Measurements from ENCODE around the gene SLC2A3.
A peak's percentile ranks its signal among the peaks of the same experiment; 100 is the strongest.
"Not testable (repeated sequence)": the region's sequence is repeated elsewhere in the genome, so short reads cannot be mapped to it uniquely, and the experiment has no call there.

SLC2A3 gene

DNA sequence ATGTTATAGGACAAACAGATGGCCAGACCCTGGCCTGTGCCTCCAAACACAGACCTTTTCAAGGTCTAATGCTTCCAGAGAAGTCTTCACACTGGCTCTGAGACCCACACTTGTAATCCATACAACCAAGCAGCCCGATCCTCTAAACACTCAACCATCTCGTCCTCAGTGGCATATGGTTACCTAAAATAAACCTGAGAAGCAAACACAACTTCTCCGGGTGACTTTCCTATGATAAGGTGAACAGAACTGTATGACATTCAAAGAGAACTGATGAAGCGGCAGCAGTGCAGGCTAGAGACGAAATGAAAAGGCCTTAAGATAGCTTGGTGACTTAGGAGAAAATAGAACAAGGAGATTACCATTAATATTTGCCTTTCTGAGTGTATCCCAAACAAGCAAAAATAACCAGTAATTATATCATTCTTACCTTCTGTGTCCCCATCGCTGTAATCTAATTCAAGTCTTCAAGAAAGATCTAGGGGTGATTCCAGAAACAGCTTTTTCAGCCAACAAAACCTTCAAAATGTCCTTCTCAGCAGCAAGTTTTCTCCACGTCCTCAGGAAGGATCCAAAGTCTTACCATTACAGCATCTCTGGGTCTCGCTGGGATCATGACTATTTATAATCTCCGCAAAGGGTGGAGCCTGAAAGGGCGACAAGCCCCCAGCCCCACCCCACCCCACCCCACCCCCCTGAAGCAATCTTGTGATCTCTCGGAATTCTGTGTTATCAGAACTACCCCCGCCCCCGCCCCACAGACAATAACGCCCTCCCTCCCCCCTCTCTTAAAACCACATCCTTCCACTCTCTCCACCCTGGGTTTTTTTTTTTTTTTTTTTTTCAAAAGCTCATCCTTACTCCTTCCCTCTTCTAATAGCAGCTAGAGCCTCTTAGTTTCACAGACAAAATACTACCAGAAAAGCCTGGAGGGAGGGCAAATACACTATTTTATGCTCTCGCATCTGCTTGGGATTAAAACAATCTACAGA is at the start of gene SLC2A3:
TSS of gene SLC2A3 (minus strand) at position 598 of the 992 bp plus-strand sequence. CDS start at position 445, 153 bp downstream.
- peak; percentile 81 for DNase-seq (ENCODE audit: low spot score)

DNA sequence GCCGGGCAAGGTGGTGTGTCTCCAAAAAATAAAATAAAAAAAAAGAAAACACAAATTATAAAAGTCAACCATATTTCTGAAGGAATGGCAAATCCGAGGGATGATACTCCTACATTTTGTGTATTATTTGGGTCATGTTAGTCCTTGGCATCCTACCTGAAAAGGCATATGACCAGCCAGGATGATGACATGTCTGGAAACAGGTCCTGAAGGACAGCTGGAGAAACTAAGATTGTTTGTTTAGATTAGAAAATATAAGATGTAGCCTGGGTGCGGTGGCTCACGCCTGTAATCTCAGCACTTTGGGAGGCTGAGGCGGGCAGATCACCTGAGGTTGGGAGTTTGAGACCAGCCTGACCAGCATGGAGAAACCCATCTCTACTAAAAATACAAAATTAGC is 48.9 kb upstream of the SLC2A3 start:
- no peak for DNase-seq (ENCODE audit: low spot score)

- not testable (repeated sequence) for DNase-seq (ENCODE audit: low spot score)
These were observed 47.5 kb upstream of the SLC2A3 start for GRCh38 chr12:7983460-7983859.

DNA sequence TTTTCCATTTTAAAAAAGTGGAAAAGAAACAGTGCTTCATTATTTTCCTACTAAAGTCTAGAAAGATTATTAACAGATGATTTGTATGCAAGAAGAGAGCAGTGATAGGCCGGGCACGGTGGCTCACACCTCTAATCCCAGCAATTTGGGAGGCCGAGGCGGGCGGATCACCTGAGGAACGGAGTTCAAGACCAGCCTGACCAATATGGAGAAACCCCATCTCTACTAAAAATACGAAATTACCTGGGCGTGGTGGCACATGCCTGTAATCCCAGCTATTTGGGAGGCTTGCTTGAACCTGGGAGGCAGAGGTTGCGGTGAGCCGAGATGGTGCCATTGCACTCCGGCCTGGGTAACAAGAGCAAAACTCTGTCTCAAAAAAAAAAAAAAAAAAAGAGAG is 47.0 kb upstream of the SLC2A3 start:
- not testable (repeated sequence) for DNase-seq (ENCODE audit: low spot score)

- DNase-seq (ENCODE audit: low spot score): not testable (repeated sequence)
These were observed 46.3 kb upstream of the SLC2A3 start for GRCh38 chr12:7982332-7982735.

- DNase-seq (ENCODE audit: low spot score): no peak
These were observed 45.5 kb upstream of the SLC2A3 start for GRCh38 chr12:7981446-7981845.

DNA sequence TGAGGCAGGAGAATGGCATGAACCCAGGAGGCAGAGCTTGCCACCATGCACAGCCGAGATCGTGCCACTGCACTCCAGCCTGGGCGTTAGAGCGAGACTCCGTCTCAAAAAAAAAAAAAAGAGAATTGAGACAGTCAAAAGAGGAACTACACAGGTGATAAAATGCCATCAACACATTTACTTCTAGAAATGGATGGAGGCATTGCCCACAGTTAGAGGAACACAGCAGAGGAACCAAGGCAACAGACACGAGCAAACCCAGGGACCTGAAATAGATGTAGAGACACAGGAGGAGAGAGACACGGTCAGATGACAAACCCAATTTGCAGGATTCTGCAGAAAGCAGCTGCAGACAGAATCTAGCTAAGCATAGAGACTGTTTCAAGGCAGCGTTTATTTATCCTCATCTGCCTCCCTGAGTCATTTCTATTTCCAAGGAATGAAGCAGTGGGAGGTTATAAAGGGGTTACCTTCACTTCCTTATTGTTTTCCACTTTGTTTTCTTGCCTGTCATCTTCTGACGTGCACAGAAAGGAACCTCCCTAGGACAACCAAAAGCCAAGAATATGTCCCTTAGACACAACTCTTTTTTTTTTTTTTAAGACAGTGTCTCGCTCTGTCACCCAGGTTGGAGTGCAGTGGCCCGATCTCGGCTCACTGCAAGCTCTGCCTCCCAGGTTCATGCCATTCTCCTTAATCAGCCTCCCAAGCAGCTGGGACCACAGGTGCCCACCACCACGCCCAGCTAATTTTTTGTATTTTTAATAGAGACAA is 41.6 kb upstream of the SLC2A3 start:
- not testable (repeated sequence) for DNase-seq (ENCODE audit: low spot score)

GRCh38 chr12:7973457-7973825 is 37.5 kb upstream of the SLC2A3 start:
- no peak for DNase-seq (ENCODE audit: low spot score)

DNA sequence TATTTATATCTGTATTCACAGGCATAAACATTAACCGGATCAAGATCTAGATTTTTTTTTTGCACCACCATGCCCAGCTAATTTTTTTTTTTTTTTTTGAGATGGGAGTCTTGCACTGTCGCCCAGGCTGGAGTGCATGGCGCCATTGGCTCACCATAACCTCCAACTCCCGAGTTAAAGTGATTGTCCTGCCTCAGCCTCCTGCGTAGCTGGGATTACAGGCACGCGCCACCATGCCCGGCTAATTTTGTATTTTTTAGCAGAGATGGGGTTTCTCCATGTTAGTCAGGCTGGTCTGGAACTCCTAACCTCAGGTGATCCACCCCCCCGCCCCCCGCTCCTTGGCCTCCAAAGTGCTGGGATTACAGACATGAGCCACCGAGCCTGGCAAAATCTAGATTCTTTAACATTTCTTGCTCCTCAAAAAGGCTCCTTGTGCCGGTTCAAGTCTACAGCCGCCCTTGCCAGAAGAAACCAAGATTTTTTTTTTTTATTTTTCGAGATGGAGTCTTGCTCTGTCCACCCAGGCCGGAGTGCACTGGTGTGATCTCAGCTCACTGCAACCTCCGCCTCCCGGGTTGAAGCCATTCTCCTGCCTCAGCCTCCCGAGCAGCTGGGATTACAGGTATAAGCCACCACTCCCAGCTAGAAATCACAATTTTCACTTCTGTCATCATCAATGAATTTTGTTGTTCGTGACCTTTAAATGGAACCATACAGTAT is 36.9 kb upstream of the SLC2A3 start:
- DNase-seq (ENCODE audit: low spot score): no peak

DNA sequence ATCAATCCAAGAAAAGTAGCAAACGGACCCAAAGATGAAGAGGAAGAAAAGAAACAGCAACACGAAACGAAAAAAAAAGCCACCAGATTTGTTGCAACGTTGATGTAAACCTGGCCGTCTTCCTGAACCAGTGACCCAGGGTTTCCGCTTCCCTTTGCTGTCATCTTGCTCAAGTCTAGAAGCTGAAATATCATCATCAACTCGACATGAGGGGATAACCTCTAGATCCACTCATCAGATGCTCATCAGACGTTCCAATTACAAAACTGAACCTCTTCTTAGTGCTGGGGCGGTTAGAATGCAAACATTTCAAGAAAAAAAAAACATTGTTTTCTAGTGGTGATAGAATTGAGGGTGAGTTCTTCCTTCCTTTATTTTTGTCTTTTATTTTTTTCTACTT is 36.3 kb upstream of the SLC2A3 start:
- not testable (repeated sequence) for DNase-seq (ENCODE audit: low spot score)

DNA sequence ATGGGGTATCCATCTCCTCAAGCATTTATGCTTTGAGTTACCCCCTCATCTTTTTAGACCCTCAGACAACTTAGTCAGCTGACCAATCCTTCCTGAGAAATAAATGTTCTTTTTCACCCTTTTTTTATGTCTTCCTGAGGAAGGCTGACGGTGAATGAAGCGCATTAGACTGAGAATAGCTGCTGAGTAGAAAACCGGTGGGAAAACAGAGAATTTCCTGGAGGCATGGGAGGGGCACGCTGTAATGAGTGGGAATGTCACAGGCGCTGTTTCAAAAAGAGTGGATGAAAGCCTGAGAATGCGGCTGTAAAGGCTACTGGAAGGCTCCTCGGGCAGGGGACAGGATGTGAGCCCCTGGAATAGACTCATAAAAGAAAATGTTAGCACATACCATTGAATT is 35.8 kb upstream of the SLC2A3 start:
- DNase-seq (ENCODE audit: low spot score): not testable (repeated sequence)

- peak; percentile 59 for DNase-seq (ENCODE audit: low spot score)
These were observed 34.7 kb upstream of the SLC2A3 start for GRCh38 chr12:7970475-7971252.

- DNase-seq (ENCODE audit: low spot score): no peak
These were observed 30.6 kb upstream of the SLC2A3 start for GRCh38 chr12:7966563-7966962.

DNA sequence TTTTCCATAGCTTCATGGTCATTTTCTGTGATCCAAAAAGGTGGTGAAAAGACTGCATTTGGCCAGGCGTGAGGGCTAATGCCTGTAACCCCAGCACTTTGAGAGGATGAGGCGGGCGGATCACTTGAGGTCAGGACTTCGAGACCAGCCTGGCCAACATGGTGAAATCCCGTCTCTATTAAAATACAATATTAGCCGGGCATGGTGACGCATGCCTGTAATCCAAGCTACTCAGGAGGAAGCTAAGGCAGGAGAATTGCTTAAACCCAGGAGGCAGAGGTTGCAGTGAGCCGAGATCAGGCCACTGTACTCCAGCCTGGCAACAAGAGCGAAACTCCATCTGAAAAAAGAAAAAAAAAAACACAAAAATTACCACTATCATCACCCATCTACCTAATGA is 28.7 kb upstream of the SLC2A3 start:
- not testable (repeated sequence) for DNase-seq (ENCODE audit: low spot score)

GRCh38 chr12:7961395-7962178 is 25.6 kb upstream of the SLC2A3 start:
- DNase-seq (ENCODE audit: low spot score): no peak

GRCh38 chr12:7959701-7960121 is 23.7 kb upstream of the SLC2A3 start:
- no peak for DNase-seq (ENCODE audit: low spot score)

DNA sequence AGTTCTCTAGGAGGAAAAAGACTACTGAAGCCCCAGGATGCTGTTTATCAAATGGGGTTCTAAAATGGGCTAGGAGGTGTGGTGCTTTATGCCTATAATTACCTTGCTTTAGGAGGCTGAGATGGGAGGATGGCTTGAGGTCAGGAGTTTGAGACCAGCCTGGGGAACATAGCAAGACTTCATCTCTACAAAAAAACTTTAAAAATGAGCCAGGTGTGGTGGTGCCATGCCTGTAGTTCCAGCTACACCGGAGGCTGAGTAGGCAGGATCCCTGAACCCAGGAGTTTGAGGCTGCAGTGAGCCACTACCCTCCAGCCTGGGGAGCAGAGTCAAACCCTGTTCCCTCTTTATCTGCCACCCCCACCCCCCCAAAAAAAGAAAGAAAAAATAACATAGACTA is 23.3 kb upstream of the SLC2A3 start:
- no peak for DNase-seq (ENCODE audit: low spot score)

- DNase-seq (ENCODE audit: low spot score): not testable (repeated sequence)
These were observed 18.9 kb upstream of the SLC2A3 start for GRCh38 chr12:7954877-7955276.

- DNase-seq (ENCODE audit: low spot score): not testable (repeated sequence)
These were observed 18.4 kb upstream of the SLC2A3 start for GRCh38 chr12:7954418-7954817.

GRCh38 chr12:7953912-7954311 is 17.9 kb upstream of the SLC2A3 start:
- DNase-seq (ENCODE audit: low spot score): not testable (repeated sequence)
